Neuron (in vitro differentiated cells): ENCODE data around the gene ADAM29.
"Not testable (repeated sequence)": the region's sequence is repeated elsewhere in the genome, so short reads cannot be mapped to it uniquely, and the experiment has no call there.

ENCODE experiments used
- H2AFZ ChIP-seq: one replicate; pipeline ENCODE4 v1.6.1; 2013; ENCODE audit warnings: low read depth, mild to moderate bottlenecking, inconsistent platforms, low read length, moderate library complexity
- H3K27me3 ChIP-seq: one replicate; pipeline ENCODE4 v1.6.1; 2013; ENCODE audit warnings: low read length; ENCODE audit not compliant: insufficient read depth
- H3K36me3 ChIP-seq: one replicate; pipeline ENCODE4 v1.6.1; 2013; ENCODE audit warnings: low read length; ENCODE audit not compliant: insufficient read depth
- H3K4me1 ChIP-seq: one replicate; pipeline ENCODE4 v1.6.1; 2013; ENCODE audit warnings: low read length; ENCODE audit not compliant: insufficient read depth
- H3K4me3 ChIP-seq: 2 replicates; pipeline ENCODE4 v1.5.1; 2013; ENCODE audit warnings: mild to moderate bottlenecking, low read length, moderate library complexity
- H3K9me3 ChIP-seq: one replicate; pipeline ENCODE4 v1.6.1; 2013; ENCODE audit warnings: low read length

Gene ADAM29

GRCh38 chr4:174918058-174918457, at the start of gene ADAM29:
ADAM29 (plus strand) TSS chr4:174918358; CDS start chr4:174975526, 57,168 bp downstream.
- Histone ChIP-seq H2AFZ (no peak within 1 kb of the TSS), H3K9me3 (no peaks in the 10 kb centered on the region), H3K4me3 (no peak within 1 kb of the TSS), H3K4me1 (no peaks in the 10 kb centered on the region), H3K27me3 (no peaks in the 10 kb centered on the region), H3K36me3 (no peaks in the 10 kb centered on the region)

- Histone ChIP-seq H3K27me3 (no peaks in the 10 kb centered on the region), H3K9me3 (no peaks in the 10 kb centered on the region), H2AFZ (no peak overlapping the region), H3K4me1 (peaks cover 4% of the 10 kb centered on the region), H3K4me3 (no peak overlapping the region), H3K36me3 (no peaks in the 10 kb centered on the region)
Measured at GRCh38 chr4:174869339-174869738, 48.8 kb upstream of the ADAM29 start.

- Histone ChIP-seq H2AFZ (no peak overlapping the region), H3K9me3 (no peaks in the 10 kb centered on the region), H3K4me3 (no peak overlapping the region), H3K36me3 (no peaks in the 10 kb centered on the region), H3K27me3 (no peaks in the 10 kb centered on the region), H3K4me1 (peaks cover 2% of the 10 kb centered on the region)
Measured at GRCh38 chr4:174870311-174870710, 47.8 kb upstream of the ADAM29 start.

- H2AFZ ChIP-seq, result no peak overlapping the region
- H3K4me1 ChIP-seq, result no peaks in the 10 kb centered on the region
- H3K27me3 ChIP-seq, result no peaks in the 10 kb centered on the region
- H3K4me3 ChIP-seq, result no peak overlapping the region
- H3K9me3 ChIP-seq, result no peaks in the 10 kb centered on the region
- no peaks in the 10 kb centered on the region for H3K36me3 ChIP-seq
Measured at GRCh38 chr4:174871407-174871806, 46.8 kb upstream of the ADAM29 start.

GRCh38 chr4:174873146-174873545, 45.0 kb upstream of the ADAM29 start:
- not testable (repeated sequence) for H3K36me3 ChIP-seq, H3K4me3 ChIP-seq, H3K27me3 ChIP-seq, H2AFZ ChIP-seq, H3K4me1 ChIP-seq, H3K9me3 ChIP-seq

- H3K4me3 ChIP-seq, result no peak overlapping the region
- H2AFZ ChIP-seq, result no peak overlapping the region
- H3K9me3 ChIP-seq, result no peaks in the 10 kb centered on the region
- H3K27me3 ChIP-seq, result no peaks in the 10 kb centered on the region
- H3K36me3 ChIP-seq, result no peaks in the 10 kb centered on the region
- no peaks in the 10 kb centered on the region for H3K4me1 ChIP-seq
Measured at GRCh38 chr4:174873931-174874330, 44.2 kb upstream of the ADAM29 start.

GRCh38 chr4:174874898-174875297, 43.3 kb upstream of the ADAM29 start:
- H3K27me3 ChIP-seq, result no peaks in the 10 kb centered on the region
- no peaks in the 10 kb centered on the region for H3K36me3 ChIP-seq
- no peak overlapping the region for H3K4me3 ChIP-seq
- no peak overlapping the region for H2AFZ ChIP-seq
- H3K9me3 ChIP-seq, result no peaks in the 10 kb centered on the region
- H3K4me1 ChIP-seq, result no peaks in the 10 kb centered on the region

- H3K9me3 ChIP-seq, result no peaks in the 10 kb centered on the region
- no peak overlapping the region for H3K4me3 ChIP-seq
- H2AFZ ChIP-seq, result no peak overlapping the region
- no peaks in the 10 kb centered on the region for H3K27me3 ChIP-seq
- no peaks in the 10 kb centered on the region for H3K4me1 ChIP-seq
- no peaks in the 10 kb centered on the region for H3K36me3 ChIP-seq
Measured at GRCh38 chr4:174880001-174880400, 38.2 kb upstream of the ADAM29 start.

- H3K4me1 ChIP-seq, result no peaks in the 10 kb centered on the region
- no peaks in the 10 kb centered on the region for H3K27me3 ChIP-seq
- H3K9me3 ChIP-seq, result no peaks in the 10 kb centered on the region
- H3K36me3 ChIP-seq, result no peaks in the 10 kb centered on the region
- no peak overlapping the region for H2AFZ ChIP-seq
- H3K4me3 ChIP-seq, result no peak overlapping the region
Measured at GRCh38 chr4:174882317-174882992, 35.7 kb upstream of the ADAM29 start.

- no peaks in the 10 kb centered on the region for H3K36me3 ChIP-seq
- H3K4me3 ChIP-seq, result no peak overlapping the region
- no peak overlapping the region for H2AFZ ChIP-seq
- no peaks in the 10 kb centered on the region for H3K27me3 ChIP-seq
- no peaks in the 10 kb centered on the region for H3K4me1 ChIP-seq
- H3K9me3 ChIP-seq, result no peaks in the 10 kb centered on the region
Measured at GRCh38 chr4:174907508-174907907, 10.7 kb upstream of the ADAM29 start.

GRCh38 chr4:174910271-174910670, 7.9 kb upstream of the ADAM29 start:
- Histone ChIP-seq H3K4me3 (no peak overlapping the region), H3K27me3 (no peaks in the 10 kb centered on the region), H3K36me3 (no peaks in the 10 kb centered on the region), H2AFZ (no peak overlapping the region), H3K4me1 (no peaks in the 10 kb centered on the region), H3K9me3 (no peaks in the 10 kb centered on the region)

- no peaks in the 10 kb centered on the region for H3K9me3 ChIP-seq
- H3K27me3 ChIP-seq, result no peaks in the 10 kb centered on the region
- H3K4me1 ChIP-seq, result no peaks in the 10 kb centered on the region
- no peak overlapping the region for H3K4me3 ChIP-seq
- H3K36me3 ChIP-seq, result no peaks in the 10 kb centered on the region
- H2AFZ ChIP-seq, result no peak overlapping the region
Measured at GRCh38 chr4:174912919-174913543, 5.1 kb upstream of the ADAM29 start.

GRCh38 chr4:174919886-174920423, 1.8 kb downstream of the ADAM29 start:
- Histone ChIP-seq H3K4me3 (no peak overlapping the region), H3K4me1 (no peaks in the 10 kb centered on the region), H3K36me3 (no peaks in the 10 kb centered on the region), H3K27me3 (no peaks in the 10 kb centered on the region), H3K9me3 (no peaks in the 10 kb centered on the region), H2AFZ (no peak overlapping the region)
